Stimulated activated naive CD8-positive, alpha-beta T cell treated with anti-CD3 and anti-CD28 coated beads, Interleukin-15, amount 100 ng/mL, for 72 hours (primary cell): ENCODE data around the gene RPLP1.

Source experiments
- ATAC-seq: fragments of 150-1000 bp; cut with Tn5 transposase; 2 replicates; pipeline ENCODE4 v1.10.0; 2021; ENCODE audit warnings: mild to moderate bottlenecking, moderate library complexity
- DNase-seq, 2 donors: peaks; one replicate each; pipeline ENCODE4 v3.0.0; 2021 to 2022
- H3K27ac Mint-ChIP-seq, 2 donors: one replicate each; pipeline ENCODE4 v1.8.0; 2022; ENCODE audit warnings: mild to moderate bottlenecking in 2 of 2, mixed read lengths in 2 of 2, moderate library complexity in 2 of 2
- H3K27me3 Mint-ChIP-seq: one replicate; pipeline ENCODE4 v1.8.0; 2022; ENCODE audit warnings: mixed read lengths
- H3K4me1 Mint-ChIP-seq: one replicate; pipeline ENCODE4 v1.8.0; 2022; ENCODE audit warnings: mild to moderate bottlenecking, mixed read lengths
- H3K4me3 Mint-ChIP-seq, 2 donors: one replicate each; pipeline ENCODE4 v1.8.0; 2022; ENCODE audit warnings: mild to moderate bottlenecking in 2 of 2, mixed read lengths in 2 of 2, moderate library complexity in 1 of 2
- H3K9me3 Mint-ChIP-seq, 2 donors: one replicate each; pipeline ENCODE4 v1.8.0; 2022; ENCODE audit warnings: mixed read lengths in 2 of 2

Gene RPLP1

GRCh38 chr15:69452692-69453521, at the start of gene RPLP1:
Gene RPLP1, plus strand, starts transcription at chr15:69452818. Its CDS starts 131 bp downstream, at chr15:69452949.
- Mint-ChIP-seq H3K27ac (peak within 1 kb of the TSS; percentile 96 to 99), H3K4me1 (peaks cover 37% of the 10 kb centered on the region), H3K27me3 (no peaks in the 10 kb centered on the region), H3K4me3 (peak within 1 kb of the TSS; percentile 92 to 96), H3K9me3 (no peaks in the 10 kb centered on the region)
- DNase-seq (peak; percentile 96), ATAC-seq (peak; percentile 90)

GRCh38 chr15:69403594-69403993, 49.0 kb upstream of the RPLP1 start:
- no peak overlapping the region for H3K4me3 Mint-ChIP-seq
- DNase-seq (no peak), ATAC-seq (no peak)
- peaks cover 15% of the 10 kb centered on the region for H3K4me1 Mint-ChIP-seq
- no peaks in the 10 kb centered on the region for H3K9me3 Mint-ChIP-seq
- H3K27ac Mint-ChIP-seq = no peak overlapping the region
- H3K27me3 Mint-ChIP-seq = peaks cover 7% of the 10 kb centered on the region

- Mint-ChIP-seq H3K9me3 (no peaks in the 10 kb centered on the region), H3K4me3 (no peak overlapping the region), H3K27me3 (peaks cover 7% of the 10 kb centered on the region), H3K4me1 (peaks cover 12% of the 10 kb centered on the region), H3K27ac (no peak overlapping the region)
- DNase-seq (no peak), ATAC-seq (no peak)
Observed at GRCh38 chr15:69405110-69405509, 47.5 kb upstream of the RPLP1 start.

- Mint-ChIP-seq H3K27ac (no peak overlapping the region), H3K27me3 (peaks cover 7% of the 10 kb centered on the region), H3K4me1 (no peaks in the 10 kb centered on the region), H3K4me3 (no peak overlapping the region), H3K9me3 (no peaks in the 10 kb centered on the region)
- DNase-seq = no peak
- no peak for ATAC-seq
Observed at GRCh38 chr15:69407719-69408400, 44.8 kb upstream of the RPLP1 start.

GRCh38 chr15:69408841-69409240, 43.8 kb upstream of the RPLP1 start:
- no peak for ATAC-seq
- Mint-ChIP-seq H3K4me1 (peaks cover 4% of the 10 kb centered on the region), H3K9me3 (no peaks in the 10 kb centered on the region), H3K4me3 (no peak overlapping the region), H3K27me3 (peaks cover 7% of the 10 kb centered on the region), H3K27ac (no peak overlapping the region)
- no peak for DNase-seq

GRCh38 chr15:69410248-69410874, 42.3 kb upstream of the RPLP1 start:
- peak; percentile 58 for ATAC-seq
- Mint-ChIP-seq H3K4me3 (no peak overlapping the region), H3K27ac (no peak overlapping the region), H3K9me3 (no peaks in the 10 kb centered on the region), H3K27me3 (peaks cover 7% of the 10 kb centered on the region), H3K4me1 (peaks cover 7% of the 10 kb centered on the region)
- peak; percentile 17 to 47 for DNase-seq

GRCh38 chr15:69412274-69412673, 40.3 kb upstream of the RPLP1 start:
- Mint-ChIP-seq H3K27me3 (peaks cover 7% of the 10 kb centered on the region), H3K4me3 (no peak overlapping the region), H3K27ac (no peak overlapping the region), H3K9me3 (no peaks in the 10 kb centered on the region), H3K4me1 (peaks cover 7% of the 10 kb centered on the region)
- DNase-seq (no peak), ATAC-seq (no peak)

GRCh38 chr15:69412701-69413100, 39.9 kb upstream of the RPLP1 start:
- H3K27me3 Mint-ChIP-seq = peaks cover 4% of the 10 kb centered on the region
- ATAC-seq (no peak), DNase-seq (no peak)
- no peak overlapping the region for H3K27ac Mint-ChIP-seq
- no peak overlapping the region for H3K4me3 Mint-ChIP-seq
- H3K9me3 Mint-ChIP-seq = no peaks in the 10 kb centered on the region
- peaks cover 7% of the 10 kb centered on the region for H3K4me1 Mint-ChIP-seq

GRCh38 chr15:69413822-69414700, 38.6 kb upstream of the RPLP1 start, which contains the start of gene KIF23:
Gene KIF23, plus strand, starts transcription at chr15:69414349. Its CDS starts 117 bp downstream, at chr15:69414466.
- peak within 1 kb of the TSS; percentile 86 to 89 for H3K27ac Mint-ChIP-seq
- peaks cover 7% of the 10 kb centered on the region for H3K4me1 Mint-ChIP-seq
- ATAC-seq = peak; percentile 98

GRCh38 chr15:69414701-69415167, 37.9 kb upstream of the RPLP1 start:
- Mint-ChIP-seq H3K27me3 (no peaks in the 10 kb centered on the region), H3K4me1 (peaks cover 7% of the 10 kb centered on the region), H3K27ac (peak overlapping the region; percentile 72 to 82), H3K9me3 (no peaks in the 10 kb centered on the region), H3K4me3 (peak overlapping the region; percentile 85 to 92)
- ATAC-seq = peak; percentile 29
- DNase-seq = peak; percentile 17 to 26

More at GRCh38 chr15:69413822-69414700, 38.6 kb upstream of the RPLP1 start, which contains the start of gene KIF23:
- peak within 1 kb of the TSS; percentile 86 to 92 for H3K4me3 Mint-ChIP-seq
- DNase-seq = peak; percentile 88 to 93
- no peaks in the 10 kb centered on the region for H3K27me3 Mint-ChIP-seq
- H3K9me3 Mint-ChIP-seq = no peaks in the 10 kb centered on the region

- no peak for ATAC-seq
Observed at GRCh38 chr15:69415381-69415780, 37.2 kb upstream of the RPLP1 start.

GRCh38 chr15:69417581-69417980, 35.0 kb upstream of the RPLP1 start:
- Mint-ChIP-seq H3K27me3 (no peaks in the 10 kb centered on the region), H3K27ac (no peak overlapping the region), H3K4me3 (no peak overlapping the region), H3K9me3 (no peaks in the 10 kb centered on the region), H3K4me1 (peaks cover 7% of the 10 kb centered on the region)
- DNase-seq = no peak
- no peak for ATAC-seq

More at GRCh38 chr15:69415381-69415780, 37.2 kb upstream of the RPLP1 start:
- no peaks in the 10 kb centered on the region for H3K27me3 Mint-ChIP-seq
- no peak for DNase-seq
- peak overlapping the region; percentile 85 to 92 for H3K4me3 Mint-ChIP-seq
- H3K27ac Mint-ChIP-seq = no peak overlapping the region
- peaks cover 7% of the 10 kb centered on the region for H3K4me1 Mint-ChIP-seq
- no peaks in the 10 kb centered on the region for H3K9me3 Mint-ChIP-seq

- Mint-ChIP-seq H3K27ac (peak overlapping the region in 1 of 2 donors; percentile 80), H3K4me3 (no peak overlapping the region), H3K9me3 (no peaks in the 10 kb centered on the region), H3K27me3 (no peaks in the 10 kb centered on the region), H3K4me1 (no peaks in the 10 kb centered on the region)
- ATAC-seq (no peak), DNase-seq (no peak)
Observed at GRCh38 chr15:69421498-69421897, 31.1 kb upstream of the RPLP1 start.

GRCh38 chr15:69422336-69422895, 30.2 kb upstream of the RPLP1 start:
- no peak for ATAC-seq
- no peak overlapping the region for H3K4me3 Mint-ChIP-seq

More at GRCh38 chr15:69422336-69422895, 30.2 kb upstream of the RPLP1 start:
- Mint-ChIP-seq H3K27ac (no peak overlapping the region), H3K9me3 (no peaks in the 10 kb centered on the region), H3K4me1 (no peaks in the 10 kb centered on the region), H3K27me3 (no peaks in the 10 kb centered on the region)
- DNase-seq = no peak
